Panc1 (cell line): ENCODE measurements around the gene SPATA3. TPM values are rescaled to one million over a fixed set of nuclear protein-coding genes. Genes with fewer than 3 reads are reported as not detected.
"Not testable (repeated sequence)": the region's sequence is repeated elsewhere in the genome, so short reads cannot be mapped to it uniquely, and the experiment has no call there.

Experiments used
- ATAC-seq: fragments of 200-7000 bp; cut with Tn5 transposase; 2 replicates; pipeline ENCODE4 v1.9.1; 2020; ENCODE audit warnings: mild to moderate bottlenecking, moderate library complexity
- BruUV-seq: library from RNA; stranded (reverse); fragments of 400-500 nt; replicated peaks from 2 replicates; lab custom pipeline; 2021; lab: Mats Ljungman, UMichigan
- CTCF ChIA-PET: fragments of 300-600 bp; sonication (Branson Sonifier 250); formaldehyde crosslinking; loops from one replicate; lab custom pipeline; 2022; ENCODE audit warnings: antibody characterized with exemption; lab: Charles Lee
- POLR2A ChIA-PET: fragments of 300-600 bp; sonication (Branson Sonifier 250); formaldehyde crosslinking; loops from one replicate; lab custom pipeline; 2022; ENCODE audit warnings: antibody characterized with exemption; lab: Charles Lee
- DNase-seq: peaks from one replicate; pipeline ENCODE4 v3.0.0-alpha.2; 2010; ENCODE audit warnings: low read depth, low spot score
- H3K27ac ChIP-seq: 2 replicates; pipeline ENCODE4 v1.5.1; 2011; ENCODE audit warnings: mild to moderate bottlenecking, low read length, inconsistent platforms
- H3K27me3 ChIP-seq: fragments of 200-500 bp; sonication (Bioruptor generic); 2 replicates; pipeline ENCODE4 v1.6.0; 2014; ENCODE audit warnings: low read length, inconsistent platforms; ENCODE audit not compliant: control insufficient read depth, insufficient read depth
- H3K36me3 ChIP-seq: fragments of 200-500 bp; sonication (Bioruptor generic); 2 replicates; pipeline ENCODE4 v1.5.1; 2014; ENCODE audit warnings: inconsistent platforms, mild to moderate bottlenecking, low read length, moderate library complexity; ENCODE audit not compliant: control insufficient read depth, insufficient read depth
- H3K4me1 ChIP-seq: 2 replicates; pipeline ENCODE4 v1.5.1; 2011; ENCODE audit warnings: inconsistent platforms, mild to moderate bottlenecking, low read length, moderate library complexity; ENCODE audit not compliant: control insufficient read depth, insufficient read depth
- H3K4me3 ChIP-seq, 2 experiments: 2 replicates each; pipeline ENCODE4 v1.5.1; 2011 to 2012; ENCODE audit warnings: low read depth in 2 of 2, low read length in 2 of 2, mild to moderate bottlenecking in 2 of 2, inconsistent platforms in 1 of 2, moderate library complexity in 1 of 2
- H3K9me3 ChIP-seq: fragments of 200-500 bp; sonication (Bioruptor generic); 2 replicates; pipeline ENCODE4 v1.5.1; 2014; ENCODE audit warnings: low read depth, mild to moderate bottlenecking, inconsistent platforms, low read length, moderate library complexity; ENCODE audit not compliant: control insufficient read depth, insufficient read depth
- POLR2AphosphoS5 ChIP-seq: IDR thresholded peaks from 2 replicates; pipeline ENCODE4 v1.6.1; 2012; ENCODE audit warnings: mild to moderate bottlenecking, low read depth, low read length, moderate library complexity
- SIN3A ChIP-seq: IDR thresholded peaks from 2 replicates; pipeline ENCODE4 v1.6.1; 2012; ENCODE audit warnings: low read depth, mild to moderate bottlenecking, low read length, moderate library complexity, borderline replicate concordance; ENCODE audit not compliant: insufficient read depth
- TCF7L2 ChIP-seq: IDR thresholded peaks from 2 replicates; pipeline ENCODE4 v1.6.1; 2011; ENCODE audit warnings: mild to moderate bottlenecking, low read depth, low read length, inconsistent platforms
- in situ Hi-C: cut with HindIII; loops from 2 replicates; pipeline ENCODE4 v1.10.0; 2016; ENCODE audit warnings: low sequenced_read_pairs, low pct_unique_long_range_greater_than_20kb
- intact Hi-C: fragments of 100-400 bp; cut with micrococcal nuclease; formaldehyde crosslinking; loops from one replicate; pipeline ENCODE4 v1.10.0; 2022; ENCODE audit not compliant: unreplicated experiment
- total RNA-seq: library from RNA; stranded (reverse); gene quantifications from one replicate; pipeline ENCODE4 v1.2.1, GENCODE V29; 2021; ENCODE audit not compliant: unreplicated experiment
- TF ChIP-seq, protein P1 (sequence below): fragments of 450-650 bp; IDR thresholded peaks from 2 replicates; pipeline ENCODE4 v1.5.1; 2017; ENCODE audit warnings: mild to moderate bottlenecking
- TF ChIP-seq, protein P2 (sequence below), 2 experiments: IDR thresholded peaks; 2 replicates each; pipeline ENCODE4 v1.6.1; 2011 to 2012; ENCODE audit warnings: low read depth in 2 of 2, control low read depth in 1 of 2, low read length in 1 of 2, mild to moderate bottlenecking in 1 of 2, moderate library complexity in 1 of 2; ENCODE audit not compliant: insufficient read depth in 1 of 2

The SPATA3 gene
- total RNA-seq, 1 experiment from 2014 or later: not detected

DNA sequence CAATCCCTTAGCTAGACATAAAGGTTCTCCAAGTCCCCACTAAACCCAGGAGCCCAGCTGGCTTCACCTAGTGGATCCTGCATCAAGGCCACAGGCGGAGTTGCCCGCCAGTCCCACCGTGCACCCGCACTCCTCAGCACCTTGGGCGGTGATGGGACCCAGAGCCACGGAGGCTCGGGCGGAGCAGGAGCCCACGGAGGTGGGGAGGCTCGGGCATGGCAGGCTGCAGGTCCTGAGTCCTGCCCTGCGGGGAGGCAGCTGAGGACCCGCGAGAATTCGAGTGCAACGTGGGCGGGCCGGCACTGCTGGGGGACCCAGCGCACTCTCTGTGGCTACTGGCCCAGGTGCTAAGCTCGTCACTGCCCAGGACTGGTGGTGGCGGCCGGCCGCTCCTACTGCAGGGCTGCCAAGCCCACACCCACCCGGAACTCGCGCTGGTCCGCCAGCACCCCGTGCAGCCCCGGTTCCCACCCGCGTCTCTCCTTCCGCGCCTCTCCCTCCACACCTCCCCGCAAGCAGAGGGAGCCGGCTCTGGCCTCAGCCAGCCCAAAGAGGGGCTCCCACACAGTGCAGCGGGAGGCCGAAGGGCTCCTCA is 31.7 kb upstream of the SPATA3 start:
- BruUV-seq: no TSS peak
- ATAC-seq (no peak), DNase-seq (no peak)
- intact Hi-C loops: no loop called here
- ChIA-PET CTCF (no interaction called here), POLR2A (no interaction called here)
- Histone ChIP-seq H3K27me3 (no peaks in the 10 kb centered on the region), H3K9me3 (no peaks in the 10 kb centered on the region), H3K4me1 (peaks cover 1% of the 10 kb centered on the region; the same call in 1 of the 2 replicates), H3K4me3 (no peak overlapping the region), H3K36me3 (no peaks in the 10 kb centered on the region), H3K27ac (no peak overlapping the region)
- no peak for TF ChIP-seq TCF7L2
- TF ChIP-seq SIN3A: no peak
- TF ChIP-seq, protein P1, sequence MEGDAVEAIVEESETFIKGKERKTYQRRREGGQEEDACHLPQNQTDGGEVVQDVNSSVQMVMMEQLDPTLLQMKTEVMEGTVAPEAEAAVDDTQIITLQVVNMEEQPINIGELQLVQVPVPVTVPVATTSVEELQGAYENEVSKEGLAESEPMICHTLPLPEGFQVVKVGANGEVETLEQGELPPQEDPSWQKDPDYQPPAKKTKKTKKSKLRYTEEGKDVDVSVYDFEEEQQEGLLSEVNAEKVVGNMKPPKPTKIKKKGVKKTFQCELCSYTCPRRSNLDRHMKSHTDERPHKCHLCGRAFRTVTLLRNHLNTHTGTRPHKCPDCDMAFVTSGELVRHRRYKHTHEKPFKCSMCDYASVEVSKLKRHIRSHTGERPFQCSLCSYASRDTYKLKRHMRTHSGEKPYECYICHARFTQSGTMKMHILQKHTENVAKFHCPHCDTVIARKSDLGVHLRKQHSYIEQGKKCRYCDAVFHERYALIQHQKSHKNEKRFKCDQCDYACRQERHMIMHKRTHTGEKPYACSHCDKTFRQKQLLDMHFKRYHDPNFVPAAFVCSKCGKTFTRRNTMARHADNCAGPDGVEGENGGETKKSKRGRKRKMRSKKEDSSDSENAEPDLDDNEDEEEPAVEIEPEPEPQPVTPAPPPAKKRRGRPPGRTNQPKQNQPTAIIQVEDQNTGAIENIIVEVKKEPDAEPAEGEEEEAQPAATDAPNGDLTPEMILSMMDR: no peak
- no peak for TF ChIP-seq POLR2AphosphoS5
- TF ChIP-seq, protein P2, sequence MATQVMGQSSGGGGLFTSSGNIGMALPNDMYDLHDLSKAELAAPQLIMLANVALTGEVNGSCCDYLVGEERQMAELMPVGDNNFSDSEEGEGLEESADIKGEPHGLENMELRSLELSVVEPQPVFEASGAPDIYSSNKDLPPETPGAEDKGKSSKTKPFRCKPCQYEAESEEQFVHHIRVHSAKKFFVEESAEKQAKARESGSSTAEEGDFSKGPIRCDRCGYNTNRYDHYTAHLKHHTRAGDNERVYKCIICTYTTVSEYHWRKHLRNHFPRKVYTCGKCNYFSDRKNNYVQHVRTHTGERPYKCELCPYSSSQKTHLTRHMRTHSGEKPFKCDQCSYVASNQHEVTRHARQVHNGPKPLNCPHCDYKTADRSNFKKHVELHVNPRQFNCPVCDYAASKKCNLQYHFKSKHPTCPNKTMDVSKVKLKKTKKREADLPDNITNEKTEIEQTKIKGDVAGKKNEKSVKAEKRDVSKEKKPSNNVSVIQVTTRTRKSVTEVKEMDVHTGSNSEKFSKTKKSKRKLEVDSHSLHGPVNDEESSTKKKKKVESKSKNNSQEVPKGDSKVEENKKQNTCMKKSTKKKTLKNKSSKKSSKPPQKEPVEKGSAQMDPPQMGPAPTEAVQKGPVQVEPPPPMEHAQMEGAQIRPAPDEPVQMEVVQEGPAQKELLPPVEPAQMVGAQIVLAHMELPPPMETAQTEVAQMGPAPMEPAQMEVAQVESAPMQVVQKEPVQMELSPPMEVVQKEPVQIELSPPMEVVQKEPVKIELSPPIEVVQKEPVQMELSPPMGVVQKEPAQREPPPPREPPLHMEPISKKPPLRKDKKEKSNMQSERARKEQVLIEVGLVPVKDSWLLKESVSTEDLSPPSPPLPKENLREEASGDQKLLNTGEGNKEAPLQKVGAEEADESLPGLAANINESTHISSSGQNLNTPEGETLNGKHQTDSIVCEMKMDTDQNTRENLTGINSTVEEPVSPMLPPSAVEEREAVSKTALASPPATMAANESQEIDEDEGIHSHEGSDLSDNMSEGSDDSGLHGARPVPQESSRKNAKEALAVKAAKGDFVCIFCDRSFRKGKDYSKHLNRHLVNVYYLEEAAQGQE (IDR thresholded peaks at IDR 0.05; ENCODE audit: insufficient read depth in 1 of 2, low read depth in 2 of 2, low read length in 1 of 2): no peak
- in situ Hi-C loops: no loop called here

DNA sequence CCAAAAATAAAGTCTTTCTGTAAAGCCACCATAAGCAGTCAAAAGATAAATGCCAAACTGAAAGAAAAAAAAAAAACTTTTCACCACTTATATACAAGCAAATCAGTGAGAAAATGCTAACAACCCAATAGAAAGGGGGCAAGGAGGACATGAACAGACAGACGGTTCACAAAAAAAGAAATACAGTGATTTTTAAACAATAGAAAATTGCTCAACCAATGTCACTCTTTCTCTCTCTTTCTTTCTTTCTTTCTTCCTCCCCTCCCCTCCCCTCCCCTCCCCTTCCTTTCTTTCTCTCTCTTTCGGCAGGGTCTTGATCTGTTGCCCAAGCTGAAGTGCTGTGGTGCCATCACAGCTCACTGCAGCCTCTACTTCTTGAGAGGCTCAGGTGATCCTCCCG is 28.8 kb upstream of the SPATA3 start:
- no peak for DNase-seq
- H3K36me3 ChIP-seq: no peaks in the 10 kb centered on the region

DNA sequence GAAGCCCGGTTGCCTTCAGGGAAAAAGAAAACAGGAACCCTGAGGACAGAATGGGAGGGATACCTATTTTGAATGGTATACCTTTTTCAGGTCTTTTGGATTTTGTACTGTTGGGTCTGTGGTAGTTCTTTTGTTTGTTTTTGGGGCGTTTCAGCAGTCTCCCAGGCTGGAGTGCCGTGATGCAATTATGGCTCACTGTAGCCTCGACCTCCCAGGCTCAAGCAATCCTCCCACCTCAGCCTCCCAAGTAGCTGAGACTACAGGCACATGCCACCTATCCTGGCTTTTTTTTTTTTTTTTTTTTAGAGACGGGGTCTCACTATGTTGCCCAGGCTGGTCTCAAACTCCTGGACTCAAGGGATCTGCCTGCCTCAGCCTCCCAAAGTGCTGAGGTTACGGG is 27.6 kb upstream of the SPATA3 start:
- BruUV-seq, ATAC-seq, CTCF ChIA-PET: not testable (repeated sequence)

More for the DNA sequence above, 28.8 kb upstream of the SPATA3 start:
- intact Hi-C loops: no loop called here
- Histone ChIP-seq H3K27ac (no peak overlapping the region), H3K27me3 (no peaks in the 10 kb centered on the region), H3K4me1 (peaks cover 4% of the 10 kb centered on the region; the same call in 1 of the 2 replicates), H3K4me3 (no peak overlapping the region), H3K9me3 (no peaks in the 10 kb centered on the region)
- POLR2A ChIA-PET: no interaction called here
- TF ChIP-seq, protein P1: no peak
- in situ Hi-C loops: no loop called here
- no peak for ATAC-seq
- CTCF ChIA-PET: no interaction called here
- BruUV-seq: no TSS peak

More for the DNA sequence above, 27.6 kb upstream of the SPATA3 start:
- H3K27me3 ChIP-seq, POLR2A ChIA-PET, intact Hi-C loops, DNase-seq, H3K4me3 ChIP-seq, in situ Hi-C loops, H3K27ac ChIP-seq, H3K4me1 ChIP-seq, H3K36me3 ChIP-seq, H3K9me3 ChIP-seq: not testable (repeated sequence)
